Measurements from ENCODE around the gene PSAPL1. TPM values are rescaled to one million over a fixed set of nuclear protein-coding genes. Genes with fewer than 3 reads are reported as not detected.

Gene PSAPL1
- total and polyA plus RNA-seq, 8 donors = 0.03 to 37.5 (median 5.7) TPM; not detected in 2

DNA sequence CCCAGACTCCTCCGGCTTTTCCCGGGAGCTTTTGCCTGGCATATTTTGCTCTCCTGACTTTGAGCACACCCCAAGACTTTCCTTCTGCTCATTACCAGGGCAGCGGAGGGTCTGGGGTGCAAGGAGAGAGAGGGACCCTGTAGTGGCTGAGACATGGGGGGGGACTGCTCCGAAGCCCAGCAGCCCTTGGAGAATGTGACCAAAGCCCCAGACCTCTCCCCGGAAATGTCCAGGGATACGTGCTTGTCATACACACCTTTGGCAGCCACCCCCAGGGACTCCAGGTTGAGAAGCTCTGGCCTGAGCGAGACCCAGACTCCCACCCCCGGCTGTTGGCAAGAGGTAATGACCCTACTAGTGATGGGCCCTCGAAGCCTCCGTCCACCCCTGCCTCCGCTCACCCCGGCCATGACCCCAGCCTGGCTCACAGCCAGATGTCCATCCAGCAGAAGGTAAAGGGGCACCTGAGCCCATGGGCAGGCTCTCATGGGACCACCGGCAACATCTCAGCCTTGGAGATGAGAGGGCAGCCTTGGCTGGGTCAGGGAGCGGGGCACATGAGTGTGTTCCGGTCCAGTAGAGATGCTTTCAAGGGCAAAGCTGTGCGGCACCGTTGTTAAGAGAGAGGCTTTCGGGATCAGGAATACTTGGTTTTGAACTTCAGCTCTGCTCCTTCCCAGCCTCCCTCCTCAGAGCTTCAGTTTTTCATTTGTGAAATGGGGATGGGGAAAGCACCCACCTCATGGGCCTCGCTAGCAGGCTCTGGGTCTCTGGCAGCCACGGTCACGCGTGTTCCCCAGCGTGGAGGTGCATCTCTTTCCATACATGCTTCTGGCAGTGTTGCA is 2.0 kb downstream of the PSAPL1 start:
- H3K4me3 ChIP-seq = peak overlapping the region in 2 of 4 donors; percentile 0 to 23
- H3K27ac ChIP-seq = peak overlapping the region in 1 of 5 donors; percentile 2
- H3K27me3 ChIP-seq = peaks cover 0 to 9% (median 0%) of the 10 kb centered on the region in 3 donors
- no peak for DNase-seq
- peaks cover 0 to 20% (median 14%) of the 10 kb centered on the region in 4 donors for H3K4me1 ChIP-seq
- H3K36me3 ChIP-seq = no peaks in the 10 kb centered on the region
- TF ChIP-seq POLR2AphosphoS5 (IDR thresholded peaks at IDR 0.05) (no peak), POLR2A (IDR thresholded peaks at IDR 0.05) (no peak), CTCF (IDR thresholded peaks at IDR 0.05) (no peak), EP300 (IDR thresholded peaks at IDR 0.05) (no peak)
- H3K9me3 ChIP-seq = no peaks in the 10 kb centered on the region
- WGBS, 5 donors = 89 to 93% (median 90%) methylated on average over 14 to 23 of the region's 23 CpGs
- intact Hi-C loops (cut with DNase I; ENCODE audit: low total_unique reads) = no loop called here

DNA sequence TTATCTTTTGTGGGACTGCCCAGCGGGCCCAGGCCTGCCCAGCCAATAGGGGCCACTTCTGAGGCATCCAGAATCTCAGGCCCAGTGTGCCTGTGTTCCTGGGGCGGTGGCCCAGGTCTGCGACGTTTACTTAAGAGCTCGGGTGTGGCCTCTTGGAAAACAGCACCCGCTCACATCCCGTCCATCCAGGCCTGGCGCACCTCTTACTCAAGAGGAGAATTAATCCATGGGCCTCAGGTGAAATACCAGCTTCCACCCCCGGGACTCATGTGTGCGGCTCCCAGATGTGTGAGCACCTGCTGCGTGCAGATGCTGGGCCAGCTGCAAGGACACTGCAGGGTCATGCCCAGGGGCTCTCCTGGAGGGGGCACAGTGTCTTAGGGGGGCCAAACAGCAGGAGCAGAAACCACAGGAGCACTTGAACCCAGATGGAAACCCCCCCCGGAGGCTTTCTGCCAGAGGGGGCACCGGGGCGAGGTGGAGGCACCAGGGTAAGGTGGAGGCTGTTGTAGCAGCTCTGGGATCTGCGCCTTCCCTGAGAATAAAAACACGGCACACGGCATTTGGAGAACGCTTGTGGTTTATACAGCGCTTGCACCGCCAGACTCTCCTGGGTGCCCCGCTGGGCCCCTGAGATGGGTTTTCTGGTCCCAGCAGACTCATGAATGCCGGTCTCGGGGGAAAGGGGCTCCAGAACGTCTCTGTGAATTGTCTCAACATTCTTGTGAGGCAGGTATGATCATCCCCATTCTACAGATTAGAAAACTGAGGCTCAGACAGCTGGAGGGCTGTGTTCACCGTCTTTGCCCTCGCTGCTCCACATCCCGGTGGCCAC is 2.8 kb downstream of the PSAPL1 start:
- H3K27me3 ChIP-seq = peaks cover 0 to 9% (median 0%) of the 10 kb centered on the region in 3 donors
- TF ChIP-seq EP300 (IDR thresholded peaks at IDR 0.05) = no peak
- no peak for TF ChIP-seq POLR2AphosphoS5 (IDR thresholded peaks at IDR 0.05)
- TF ChIP-seq POLR2A (IDR thresholded peaks at IDR 0.05) = no peak
- no peak for TF ChIP-seq CTCF (IDR thresholded peaks at IDR 0.05)
- WGBS, 5 donors = 65 to 84% (median 69%) methylated on average over 22 to 27 of the region's 27 CpGs
- peak overlapping the region in 2 of 4 donors; percentile 0 to 23 for H3K4me3 ChIP-seq
- intact Hi-C loops (cut with DNase I; ENCODE audit: low total_unique reads) = no loop called here
- peak overlapping the region in 1 of 5 donors; percentile 37 for H3K27ac ChIP-seq
- no peaks in the 10 kb centered on the region for H3K9me3 ChIP-seq
- H3K4me1 ChIP-seq = peaks cover 0 to 20% (median 14%) of the 10 kb centered on the region in 4 donors
- no peaks in the 10 kb centered on the region for H3K36me3 ChIP-seq
- DNase-seq = peak; percentile 68 to 78

GRCh38 chr4:7430965-7431695 is 3.6 kb downstream of the PSAPL1 start:
- peaks cover 0 to 20% (median 12%) of the 10 kb centered on the region in 4 donors for H3K4me1 ChIP-seq
- intact Hi-C loops (cut with DNase I; ENCODE audit: low total_unique reads) = no loop called here
- H3K27ac ChIP-seq = peak overlapping the region in 1 of 5 donors; percentile 37
- H3K9me3 ChIP-seq = no peaks in the 10 kb centered on the region
- DNase-seq = peak in 1 of 2 donors; percentile 17
- H3K27me3 ChIP-seq = peaks cover 0 to 9% (median 0%) of the 10 kb centered on the region in 3 donors
- TF ChIP-seq EP300 (IDR thresholded peaks at IDR 0.05) = no peak
- TF ChIP-seq POLR2A (IDR thresholded peaks at IDR 0.05) = no peak
- no peak for TF ChIP-seq CTCF (IDR thresholded peaks at IDR 0.05)
- no peak for TF ChIP-seq POLR2AphosphoS5 (IDR thresholded peaks at IDR 0.05)
- H3K4me3 ChIP-seq = no peak overlapping the region
- WGBS, 5 donors = 61 to 92% (median 71%) methylated on average over 6 to 17 of the region's 17 CpGs
- no peaks in the 10 kb centered on the region for H3K36me3 ChIP-seq
